NCI-H1105 treated with DMSO at 0.1 percent for 48 hours (cell line): ENCODE results near the gene FLT1.

Experiments
- DNase-seq: peaks from one replicate; lab custom pipeline; 2025; lab: John Stamatoyannopoulos, UW

FLT1 gene

GRCh38 chr13:28494778-28495537 lies at the start of gene FLT1:
Gene FLT1 (minus strand): TSS chr13:28495128. CDS start chr13:28494843, 285 bp downstream.
- DNase-seq, result peak; percentile 10

- no peak for DNase-seq
Measured at GRCh38 chr13:28544026-28544425, 49.1 kb upstream of the FLT1 start.

- no peak for DNase-seq
Measured at GRCh38 chr13:28542804-28543203, 47.9 kb upstream of the FLT1 start.

- DNase-seq, result peak; percentile 0
Measured at GRCh38 chr13:28541966-28542365, 47.0 kb upstream of the FLT1 start.

- DNase-seq, result no peak
Measured at GRCh38 chr13:28540612-28541011, 45.7 kb upstream of the FLT1 start.

- DNase-seq, result no peak
Measured at GRCh38 chr13:28539625-28540286, 44.8 kb upstream of the FLT1 start.

- DNase-seq, result no peak
Measured at GRCh38 chr13:28538932-28539331, 44.0 kb upstream of the FLT1 start.

GRCh38 chr13:28537171-28537570 lies 42.2 kb upstream of the FLT1 start:
- DNase-seq, result no peak

GRCh38 chr13:28536371-28536770 lies 41.4 kb upstream of the FLT1 start:
- DNase-seq, result no peak

GRCh38 chr13:28535734-28536133 lies 40.8 kb upstream of the FLT1 start:
- DNase-seq, result no peak

GRCh38 chr13:28534801-28535200 lies 39.9 kb upstream of the FLT1 start:
- DNase-seq, result no peak

- DNase-seq, result no peak
Measured at GRCh38 chr13:28534210-28534609, 39.3 kb upstream of the FLT1 start.

GRCh38 chr13:28533441-28534166 lies 38.7 kb upstream of the FLT1 start:
- no peak for DNase-seq

- DNase-seq, result no peak
Measured at GRCh38 chr13:28533125-28533436, 38.2 kb upstream of the FLT1 start.

- DNase-seq, result no peak
Measured at GRCh38 chr13:28532388-28533124, 37.6 kb upstream of the FLT1 start.

- DNase-seq, result no peak
Measured at GRCh38 chr13:28531845-28532387, 37.0 kb upstream of the FLT1 start.

- DNase-seq, result peak; percentile 9
Measured at GRCh38 chr13:28531077-28531844, 36.3 kb upstream of the FLT1 start.

GRCh38 chr13:28530729-28531076 lies 35.8 kb upstream of the FLT1 start:
- no peak for DNase-seq

GRCh38 chr13:28529836-28530235 lies 34.9 kb upstream of the FLT1 start:
- DNase-seq, result no peak

- no peak for DNase-seq
Measured at GRCh38 chr13:28528848-28529247, 33.9 kb upstream of the FLT1 start.

GRCh38 chr13:28528388-28528787 lies 33.5 kb upstream of the FLT1 start:
- DNase-seq, result no peak
